Measurements from ENCODE around the gene XXYLT1. TPM values are rescaled to one million over a fixed set of nuclear protein-coding genes. Genes with fewer than 3 reads are reported as not detected.

XXYLT1 gene
- total RNA-seq, 1 experiment from 2014 or later, result 10.9 TPM

GRCh38 chr3:195023576-195023975, 247.4 kb downstream of the XXYLT1 start:
- no peaks in the 10 kb centered on the region for H3K9me3 ChIP-seq (ENCODE audit: control insufficient read depth in 1 of 2, insufficient read depth in 1 of 2, low read depth in 1 of 2, low read length in 2 of 2)
- H3K4me1 ChIP-seq (ENCODE audit: control insufficient read depth in 1 of 2, insufficient read depth in 2 of 2, low read length in 2 of 2), result no peaks in the 10 kb centered on the region
- DNase-seq (ENCODE audit: low read depth, low spot score) (no peak), ATAC-seq (no peak)
- H3K9ac ChIP-seq (ENCODE audit: low read length), result no peak overlapping the region
- H3K27me3 ChIP-seq (ENCODE audit: insufficient read depth, low read length), result peaks cover 22% of the 10 kb centered on the region
- ChIA-PET CTCF (no interaction called here), RAD21 (ENCODE audit: low non-redundant PET in 1 of 2, low total read pairs in 2 of 2, uncharacterized antibody in 2 of 2, unreplicated experiment in 2 of 2) (no interaction called here), POLR2A (no interaction called here)
- intact Hi-C loops (cut with micrococcal nuclease), result no loop called here
- no peaks in the 10 kb centered on the region for H4K20me1 ChIP-seq (ENCODE audit: insufficient read depth)
- no peak overlapping the region for H3K4me3 ChIP-seq (replicated peaks in 1 of 2; ENCODE audit: low read depth in 1 of 2, low read length in 2 of 2)
- H3K4me2 ChIP-seq (ENCODE audit: low read length), result no peak overlapping the region
- no peaks in the 10 kb centered on the region for H3K9me2 ChIP-seq (ENCODE audit: insufficient read depth)
- H2AFZ ChIP-seq (ENCODE audit: low read depth, low read length, poor library complexity, severe bottlenecking), result no peak overlapping the region
- no peaks in the 10 kb centered on the region for H3K36me3 ChIP-seq (ENCODE audit: control insufficient read depth in 1 of 2, insufficient read depth in 2 of 2, low read length in 2 of 2)
- no TSS peak for BruUV-seq (replicated peaks)
- H3K27ac ChIP-seq (ENCODE audit: low read depth, low read length), result no peak overlapping the region
- H3K79me2 ChIP-seq (ENCODE audit: insufficient read depth, low read length), result no peaks in the 10 kb centered on the region
- no peak for TF ChIP-seq POLR2AphosphoS5 (IDR thresholded peaks at IDR 0.05; ENCODE audit: low read depth, low read length)
- no peak for TF ChIP-seq JUND (IDR thresholded peaks at IDR 0.05)
- no peak for TF ChIP-seq SIN3A (IDR thresholded peaks at IDR 0.05; ENCODE audit: low read depth)
- no peak for TF ChIP-seq YY1 (IDR thresholded peaks at IDR 0.05; ENCODE audit: extremely low read depth, insufficient replicate concordance, low read depth, low read length)
- TF ChIP-seq ATF3 (IDR thresholded peaks at IDR 0.05), result no peak
- TF ChIP-seq RAD21 (IDR thresholded peaks at IDR 0.05; ENCODE audit: low read depth), result no peak
- TF ChIP-seq CBX3 (IDR thresholded peaks at IDR 0.05; ENCODE audit: low read depth), result no peak
- TF ChIP-seq SRF (IDR thresholded peaks at IDR 0.05; ENCODE audit: low read depth), result no peak
- TF ChIP-seq CEBPB (IDR thresholded peaks at IDR 0.05; ENCODE audit: low read depth), result no peak
- no peak for TF ChIP-seq POLR2A (IDR thresholded peaks at IDR 0.05; ENCODE audit: borderline replicate concordance, extremely low read depth, insufficient read depth, insufficient read length)
- no peak for TF ChIP-seq ELF1 (IDR thresholded peaks at IDR 0.05; ENCODE audit: borderline replicate concordance, low read depth)
- TF ChIP-seq TCF7L2 (IDR thresholded peaks at IDR 0.05; ENCODE audit: borderline replicate concordance, extremely low read depth, insufficient read depth, insufficient read length), result no peak
- TF ChIP-seq ZBTB33 (IDR thresholded peaks at IDR 0.05; ENCODE audit: extremely low read depth, insufficient replicate concordance, low read length), result no peak
- no peak for TF ChIP-seq FOSL1 (IDR thresholded peaks at IDR 0.05; ENCODE audit: low read depth)

All from HCT116 (cell line).